ENCODE results near the gene TIMM13.
"Not testable (repeated sequence)": the region's sequence is repeated elsewhere in the genome, so short reads cannot be mapped to it uniquely, and the experiment has no call there.

The TIMM13 gene

DNA sequence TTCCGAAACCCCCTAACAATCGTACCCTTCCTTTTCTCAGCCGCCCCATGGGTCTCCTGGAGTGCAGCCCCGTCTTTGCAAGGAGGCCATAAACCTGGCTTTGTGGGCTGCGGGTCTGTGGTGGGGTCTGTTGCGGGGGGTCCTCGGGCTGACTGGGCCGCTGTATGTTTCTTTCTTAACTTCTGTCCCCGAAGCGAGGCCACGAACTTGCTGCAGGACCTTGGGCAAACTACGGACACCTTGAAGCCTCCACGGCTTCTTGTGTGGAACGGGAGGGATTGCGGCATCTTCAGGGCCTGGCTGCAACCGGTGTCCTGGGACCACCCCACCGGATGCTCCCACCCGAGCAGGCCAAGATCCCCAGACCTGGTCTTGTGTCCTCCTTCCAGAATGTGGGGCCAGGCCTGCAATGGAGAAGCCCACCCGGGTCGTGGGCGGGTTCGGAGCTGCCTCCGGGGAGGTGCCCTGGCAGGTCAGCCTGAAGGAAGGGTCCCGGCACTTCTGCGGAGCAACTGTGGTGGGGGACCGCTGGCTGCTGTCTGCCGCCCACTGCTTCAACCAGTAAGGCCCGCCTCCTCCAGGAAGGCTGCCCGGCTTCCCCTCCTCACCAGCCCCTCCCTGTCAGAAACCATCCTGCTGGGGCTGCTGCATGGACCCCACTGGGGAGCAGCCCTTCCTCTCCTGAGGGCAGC lies 12.0 kb downstream of the TIMM13 start:
- no peak for DNase-seq (ENCODE audit: low read depth, low spot score)

GRCh38 chr19:2413629-2414028 lies 13.8 kb downstream of the TIMM13 start:
- no peak for DNase-seq (ENCODE audit: low read depth, low spot score)

DNA sequence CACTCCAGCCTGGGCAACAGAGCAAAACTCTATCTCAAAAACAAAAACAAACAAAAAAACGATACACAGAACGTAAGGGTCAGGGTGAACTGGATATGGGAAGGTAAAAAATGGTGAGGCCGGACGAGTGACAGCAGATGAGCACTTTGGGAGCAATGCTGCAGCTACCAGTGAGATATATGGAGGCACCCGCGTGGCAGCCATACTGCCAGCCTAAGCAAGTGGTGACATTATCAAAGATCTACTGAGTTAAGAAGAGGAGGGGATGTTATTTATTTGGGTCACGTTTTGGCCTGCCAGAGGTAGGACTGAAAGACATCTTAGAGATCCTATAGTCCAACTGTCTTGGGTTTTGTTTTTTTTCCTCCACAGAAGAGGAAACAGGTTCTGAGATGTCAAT lies 14.2 kb downstream of the TIMM13 start:
- no peak for DNase-seq (ENCODE audit: low read depth, low spot score)

GRCh38 chr19:2412449-2412848 lies 14.9 kb downstream of the TIMM13 start:
- no peak for DNase-seq (ENCODE audit: low read depth, low spot score)

DNA sequence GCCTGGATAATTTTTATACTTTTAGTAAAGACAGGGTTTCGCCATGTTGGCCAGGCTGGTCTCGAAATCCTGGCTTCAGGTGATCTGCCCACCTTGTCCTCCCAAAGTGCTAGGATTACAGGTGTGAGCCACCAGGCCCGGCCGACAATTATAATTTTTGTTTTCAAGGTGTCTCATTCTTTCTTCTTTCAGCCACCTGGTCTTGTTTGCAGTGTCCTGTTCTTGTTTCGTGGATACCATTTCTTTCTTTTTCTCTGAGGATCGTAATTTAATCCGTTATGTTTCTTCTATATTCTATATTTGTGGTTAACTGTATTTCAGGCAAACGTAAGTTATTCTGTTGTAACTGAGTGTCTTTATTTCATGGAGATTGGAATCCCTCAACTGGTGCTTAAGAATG lies 15.7 kb downstream of the TIMM13 start:
- no peak for DNase-seq (ENCODE audit: low read depth, low spot score)

GRCh38 chr19:2410023-2410422 lies 17.4 kb downstream of the TIMM13 start:
- DNase-seq (ENCODE audit: low read depth, low spot score), result no peak

- no peak for DNase-seq (ENCODE audit: low read depth, low spot score)
These were observed 18.0 kb downstream of the TIMM13 start for GRCh38 chr19:2409352-2409912.

DNA sequence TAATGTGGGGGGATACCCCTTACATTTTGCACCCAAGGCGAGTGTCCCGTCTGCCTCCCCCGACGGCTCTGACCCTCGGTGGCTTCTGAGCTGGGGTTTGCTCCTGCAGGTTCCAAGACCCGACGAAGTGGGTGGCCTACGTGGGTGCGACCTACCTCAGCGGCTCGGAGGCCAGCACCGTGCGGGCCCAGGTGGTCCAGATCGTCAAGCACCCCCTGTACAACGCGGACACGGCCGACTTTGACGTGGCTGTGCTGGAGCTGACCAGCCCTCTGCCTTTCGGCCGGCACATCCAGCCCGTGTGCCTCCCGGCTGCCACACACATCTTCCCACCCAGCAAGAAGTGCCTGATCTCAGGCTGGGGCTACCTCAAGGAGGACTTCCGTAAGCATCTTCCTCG lies 19.1 kb downstream of the TIMM13 start:
- no peak for DNase-seq (ENCODE audit: low read depth, low spot score)

DNA sequence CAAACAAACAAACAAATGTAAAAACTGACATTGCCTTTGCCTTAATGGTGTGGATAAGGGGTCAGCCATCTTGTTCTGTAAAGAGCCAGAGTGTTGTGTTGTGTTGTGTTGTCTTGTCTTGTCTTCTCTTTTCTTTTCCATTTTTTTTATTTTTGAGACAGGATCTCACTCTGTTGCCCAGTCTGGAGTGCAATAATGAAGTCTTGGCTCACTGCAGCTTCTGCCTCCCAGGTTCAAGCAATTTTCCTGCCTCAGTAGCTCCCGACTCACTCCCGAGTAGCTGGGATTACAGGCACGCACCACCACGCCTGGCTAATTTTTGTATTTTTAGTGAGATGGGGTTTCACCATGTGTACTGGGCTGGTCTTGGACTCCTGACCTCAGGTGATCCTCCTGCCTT lies 27.8 kb downstream of the TIMM13 start:
- no peak for DNase-seq (ENCODE audit: low read depth, low spot score)

- DNase-seq (ENCODE audit: low read depth, low spot score), result no peak
These were observed 28.6 kb downstream of the TIMM13 start for GRCh38 chr19:2398735-2399305.

DNA sequence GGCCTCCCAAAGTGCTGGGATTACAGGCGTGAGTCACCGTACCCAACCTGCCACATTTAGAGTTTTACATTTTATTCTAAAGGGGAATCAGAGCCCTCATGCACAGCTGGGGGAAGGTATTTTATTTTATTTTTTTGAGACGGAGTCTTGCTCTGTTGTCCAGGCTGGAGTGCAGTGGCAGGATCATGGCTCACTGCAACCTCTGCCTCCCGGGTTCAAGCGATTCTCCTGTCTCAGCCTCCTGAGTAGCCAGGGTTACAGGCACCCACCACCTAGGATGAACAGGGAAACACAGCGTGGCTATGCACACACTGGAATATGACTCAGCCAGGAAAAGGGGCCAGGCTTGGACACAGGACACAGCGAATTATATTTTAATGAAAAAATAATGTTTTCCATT lies 30.2 kb downstream of the TIMM13 start:
- not testable (repeated sequence) for DNase-seq (ENCODE audit: low read depth, low spot score)

GRCh38 chr19:2395293-2395829 lies 32.0 kb downstream of the TIMM13 start:
- DNase-seq (ENCODE audit: low read depth, low spot score), result not testable (repeated sequence)

GRCh38 chr19:2394442-2395292 lies 32.7 kb downstream of the TIMM13 start:
- no peak for DNase-seq (ENCODE audit: low read depth, low spot score)

GRCh38 chr19:2394054-2394441 lies 33.3 kb downstream of the TIMM13 start:
- no peak for DNase-seq (ENCODE audit: low read depth, low spot score)

GRCh38 chr19:2392899-2393298 lies 34.5 kb downstream of the TIMM13 start:
- not testable (repeated sequence) for DNase-seq (ENCODE audit: low read depth, low spot score)

DNA sequence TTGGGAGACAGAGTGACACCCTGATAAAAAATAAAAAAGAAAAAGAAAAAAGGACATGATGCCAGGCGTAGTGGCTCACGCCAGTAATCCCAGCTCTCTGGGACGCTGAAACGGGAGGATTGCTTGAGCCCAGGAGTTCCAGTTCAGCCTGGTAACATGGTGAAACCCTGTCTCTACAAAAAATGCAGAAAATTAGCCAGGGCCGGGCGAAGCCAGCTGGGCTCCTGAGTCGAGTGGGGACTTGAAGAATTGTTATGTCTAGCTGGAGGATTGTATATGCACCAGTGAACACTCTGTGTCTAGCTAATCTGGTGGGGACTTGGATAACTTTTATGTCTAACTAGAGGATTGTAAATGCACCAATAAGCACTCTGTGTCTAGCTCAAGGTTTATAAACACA lies 35.0 kb downstream of the TIMM13 start:
- DNase-seq (ENCODE audit: low read depth, low spot score), result no peak

- peak; percentile 14 for DNase-seq (ENCODE audit: low read depth, low spot score)
These were observed 36.2 kb downstream of the TIMM13 start for GRCh38 chr19:2391118-2391725.

- no peak for DNase-seq (ENCODE audit: low read depth, low spot score)
These were observed 37.8 kb downstream of the TIMM13 start for GRCh38 chr19:2389594-2389993.

DNA sequence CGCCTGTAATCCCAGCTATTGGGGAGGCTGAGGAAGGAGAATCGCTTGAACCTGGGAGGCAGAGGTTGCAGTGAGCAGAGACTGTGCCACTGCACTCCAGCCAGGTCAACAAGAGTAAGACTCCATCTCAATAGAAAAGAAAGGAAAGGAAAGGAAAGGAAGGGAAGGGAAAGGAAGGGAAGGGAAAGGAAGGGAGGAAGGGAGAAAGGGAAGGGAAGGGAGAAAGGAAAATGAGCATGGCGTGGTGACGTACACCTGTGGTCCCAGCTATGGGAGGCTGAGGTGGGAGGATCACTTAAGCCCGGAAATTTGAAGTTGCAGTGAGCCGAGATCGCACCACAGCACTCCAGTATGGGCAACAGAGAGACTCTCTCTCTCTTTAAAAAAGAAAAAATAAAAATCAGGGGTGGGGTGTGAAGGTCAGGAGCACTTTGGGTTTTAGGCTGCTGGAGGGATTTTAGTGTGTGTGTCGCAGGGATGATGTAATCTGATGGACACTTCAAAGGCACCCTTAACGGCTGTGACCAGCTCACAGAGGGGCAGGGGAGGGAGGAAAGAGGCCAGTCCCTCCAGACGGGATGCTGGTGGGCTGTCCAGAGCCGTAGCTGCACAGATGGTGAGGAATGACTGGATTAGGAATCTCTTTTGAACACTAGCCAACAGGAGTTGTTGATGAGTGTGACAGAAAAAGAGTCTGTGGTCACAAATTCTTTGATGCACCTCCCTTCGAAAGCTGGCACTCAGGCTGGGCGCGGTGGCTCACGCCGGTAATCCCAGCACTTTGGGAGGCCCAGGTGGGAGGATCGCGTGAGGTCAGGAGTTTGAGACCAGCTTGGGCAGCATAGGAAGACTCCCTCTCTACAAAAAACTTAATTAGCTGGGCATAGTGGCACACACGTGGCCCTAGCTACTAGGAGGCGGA lies 39.8 kb downstream of the TIMM13 start:
- DNase-seq (ENCODE audit: low read depth, low spot score), result no peak

DNA sequence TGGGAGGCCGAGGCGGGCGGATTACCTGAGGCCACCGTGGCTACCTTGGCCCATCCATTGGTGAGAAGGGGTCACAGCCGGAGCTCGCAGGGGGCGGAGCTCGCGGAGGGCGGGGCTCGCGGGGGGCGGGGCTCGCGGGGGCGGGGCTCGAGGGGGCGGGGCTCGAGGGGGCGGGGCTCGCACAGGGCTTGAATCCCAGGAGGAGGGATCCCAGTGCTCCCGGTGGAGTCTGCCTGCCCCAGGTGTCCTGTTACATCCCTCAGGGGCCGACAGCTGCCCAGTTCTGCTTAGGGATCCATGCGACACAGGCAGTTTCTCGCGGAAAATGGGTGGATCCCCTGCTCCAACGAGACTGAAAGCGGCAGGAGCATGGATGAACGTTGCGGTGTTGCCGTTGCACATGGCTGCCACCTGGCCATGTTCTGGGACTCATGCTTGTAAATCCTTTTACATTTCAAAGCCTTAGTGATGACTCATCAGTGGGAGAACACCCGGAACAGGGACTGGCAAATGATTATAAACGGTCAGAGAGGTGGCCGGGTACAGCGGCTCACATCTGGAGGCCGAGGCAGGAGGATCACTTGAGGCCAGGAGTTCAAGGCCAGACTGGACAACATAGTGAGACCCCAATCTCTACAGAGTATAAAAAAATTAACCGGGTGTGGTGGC lies 42.2 kb downstream of the TIMM13 start:
- no peak for DNase-seq (ENCODE audit: low read depth, low spot score)

Measured in activated CD4-positive, CD25-positive, alpha-beta regulatory T cell treated with anti-CD3 and anti-CD28 coated beads, Interleukin-2, amount 50 U/mL, for 16 hours (primary cell).